ENCODE measurements around the gene ALPI. TPM values are rescaled to one million over a fixed set of nuclear protein-coding genes. Genes with fewer than 3 reads are reported as not detected.

The ALPI gene
- total and polyA plus RNA-seq, 9 of the 15 experiments (the other 6 are each of a cell fraction or from before 2014, with no cell fraction given) = not detected

GRCh38 chr2:232482301-232483238 is 26.6 kb downstream of the ALPI start (continued):
- TF ChIP-seq ZNF280A (IDR thresholded peaks at IDR 0.05; ENCODE audit: low read depth, partially characterized antibody) (no peak), CUX1 (CRISPR knock-in tag; IDR thresholded peaks at IDR 0.05) (no peak), MEF2D (tag; conservative IDR thresholded peaks at IDR 0.05; ENCODE audit: low read depth) (no peak), E2F1 (CRISPR knock-in tag; IDR thresholded peaks at IDR 0.05) (no peak), ZBTB1 (CRISPR knock-in tag; IDR thresholded peaks at IDR 0.05; ENCODE audit: borderline replicate concordance, low read depth) (no peak)

Data from K562 (cell line).